ENCODE measurements around the gene USP5. TPM values are rescaled to one million over a fixed set of nuclear protein-coding genes. Genes with fewer than 3 reads are reported as not detected.
"Not testable (repeated sequence)": the region's sequence is repeated elsewhere in the genome, so short reads cannot be mapped to it uniquely, and the experiment has no call there.

USP5 gene
- polyA plus RNA-seq, 1 donor from 2014 or later = 130 TPM

- H3K27ac ChIP-seq (ENCODE audit: low read length); H3K4me2 ChIP-seq (ENCODE audit: low read length); H3K79me2 ChIP-seq (replicated peaks; ENCODE audit: insufficient read depth, low read length); H3K27me3 ChIP-seq (ENCODE audit: insufficient read depth, low read depth, low read length); H3K4me3 ChIP-seq (ENCODE audit: low read length); H3K36me3 ChIP-seq (ENCODE audit: insufficient read depth, low read length); H3F3A ChIP-seq (ENCODE audit: insufficient read depth, low read length, poor library complexity, severe bottlenecking); H3K9me2 ChIP-seq (ENCODE audit: insufficient read depth, low read length); H3K9ac ChIP-seq (ENCODE audit: low read length); H4K20me1 ChIP-seq (ENCODE audit: insufficient read depth); H3K9me3 ChIP-seq (ENCODE audit: low read length); H2AFZ ChIP-seq (ENCODE audit: low read depth, low read length): not testable (repeated sequence)
Measured at GRCh38 chr12:6908141-6908540, 56.2 kb downstream of the USP5 start.

GRCh38 chr12:6909421-6910145 is 57.6 kb downstream of the USP5 start:
- no peaks in the 10 kb centered on the region for H3K9me2 ChIP-seq (ENCODE audit: insufficient read depth, low read length)
- no peaks in the 10 kb centered on the region for H3K36me3 ChIP-seq (ENCODE audit: insufficient read depth, low read length)
- H3K79me2 ChIP-seq (replicated peaks; ENCODE audit: insufficient read depth, low read length) = peaks cover 5% of the 10 kb centered on the region
- H3K4me3 ChIP-seq (ENCODE audit: low read length) = no peak overlapping the region
- H4K20me1 ChIP-seq (ENCODE audit: insufficient read depth) = no peaks in the 10 kb centered on the region
- no peak overlapping the region for H3K4me2 ChIP-seq (ENCODE audit: low read length)
- no peaks in the 10 kb centered on the region for H3K9me3 ChIP-seq (ENCODE audit: low read length)
- H3K9ac ChIP-seq (ENCODE audit: low read length) = no peak overlapping the region
- no peaks in the 10 kb centered on the region for H3K27me3 ChIP-seq (ENCODE audit: insufficient read depth, low read depth, low read length)
- no peak overlapping the region for H2AFZ ChIP-seq (ENCODE audit: low read depth, low read length)
- H3K27ac ChIP-seq (ENCODE audit: low read length) = no peak overlapping the region
- no peaks in the 10 kb centered on the region for H3F3A ChIP-seq (ENCODE audit: insufficient read depth, low read length, poor library complexity, severe bottlenecking)
- TF ChIP-seq, protein P1, sequence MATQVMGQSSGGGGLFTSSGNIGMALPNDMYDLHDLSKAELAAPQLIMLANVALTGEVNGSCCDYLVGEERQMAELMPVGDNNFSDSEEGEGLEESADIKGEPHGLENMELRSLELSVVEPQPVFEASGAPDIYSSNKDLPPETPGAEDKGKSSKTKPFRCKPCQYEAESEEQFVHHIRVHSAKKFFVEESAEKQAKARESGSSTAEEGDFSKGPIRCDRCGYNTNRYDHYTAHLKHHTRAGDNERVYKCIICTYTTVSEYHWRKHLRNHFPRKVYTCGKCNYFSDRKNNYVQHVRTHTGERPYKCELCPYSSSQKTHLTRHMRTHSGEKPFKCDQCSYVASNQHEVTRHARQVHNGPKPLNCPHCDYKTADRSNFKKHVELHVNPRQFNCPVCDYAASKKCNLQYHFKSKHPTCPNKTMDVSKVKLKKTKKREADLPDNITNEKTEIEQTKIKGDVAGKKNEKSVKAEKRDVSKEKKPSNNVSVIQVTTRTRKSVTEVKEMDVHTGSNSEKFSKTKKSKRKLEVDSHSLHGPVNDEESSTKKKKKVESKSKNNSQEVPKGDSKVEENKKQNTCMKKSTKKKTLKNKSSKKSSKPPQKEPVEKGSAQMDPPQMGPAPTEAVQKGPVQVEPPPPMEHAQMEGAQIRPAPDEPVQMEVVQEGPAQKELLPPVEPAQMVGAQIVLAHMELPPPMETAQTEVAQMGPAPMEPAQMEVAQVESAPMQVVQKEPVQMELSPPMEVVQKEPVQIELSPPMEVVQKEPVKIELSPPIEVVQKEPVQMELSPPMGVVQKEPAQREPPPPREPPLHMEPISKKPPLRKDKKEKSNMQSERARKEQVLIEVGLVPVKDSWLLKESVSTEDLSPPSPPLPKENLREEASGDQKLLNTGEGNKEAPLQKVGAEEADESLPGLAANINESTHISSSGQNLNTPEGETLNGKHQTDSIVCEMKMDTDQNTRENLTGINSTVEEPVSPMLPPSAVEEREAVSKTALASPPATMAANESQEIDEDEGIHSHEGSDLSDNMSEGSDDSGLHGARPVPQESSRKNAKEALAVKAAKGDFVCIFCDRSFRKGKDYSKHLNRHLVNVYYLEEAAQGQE (IDR thresholded peaks at IDR 0.05; ENCODE audit: borderline replicate concordance) = no peak
- no peak for TF ChIP-seq MXI1 (conservative IDR thresholded peaks at IDR 0.05; ENCODE audit: poor library complexity, severe bottlenecking)
- no peak for TF ChIP-seq EP300 (conservative IDR thresholded peaks at IDR 0.05; ENCODE audit: poor library complexity, severe bottlenecking)
- no peak for TF ChIP-seq TAF1 (IDR thresholded peaks at IDR 0.05; ENCODE audit: low read depth)
- TF ChIP-seq, protein P2, sequence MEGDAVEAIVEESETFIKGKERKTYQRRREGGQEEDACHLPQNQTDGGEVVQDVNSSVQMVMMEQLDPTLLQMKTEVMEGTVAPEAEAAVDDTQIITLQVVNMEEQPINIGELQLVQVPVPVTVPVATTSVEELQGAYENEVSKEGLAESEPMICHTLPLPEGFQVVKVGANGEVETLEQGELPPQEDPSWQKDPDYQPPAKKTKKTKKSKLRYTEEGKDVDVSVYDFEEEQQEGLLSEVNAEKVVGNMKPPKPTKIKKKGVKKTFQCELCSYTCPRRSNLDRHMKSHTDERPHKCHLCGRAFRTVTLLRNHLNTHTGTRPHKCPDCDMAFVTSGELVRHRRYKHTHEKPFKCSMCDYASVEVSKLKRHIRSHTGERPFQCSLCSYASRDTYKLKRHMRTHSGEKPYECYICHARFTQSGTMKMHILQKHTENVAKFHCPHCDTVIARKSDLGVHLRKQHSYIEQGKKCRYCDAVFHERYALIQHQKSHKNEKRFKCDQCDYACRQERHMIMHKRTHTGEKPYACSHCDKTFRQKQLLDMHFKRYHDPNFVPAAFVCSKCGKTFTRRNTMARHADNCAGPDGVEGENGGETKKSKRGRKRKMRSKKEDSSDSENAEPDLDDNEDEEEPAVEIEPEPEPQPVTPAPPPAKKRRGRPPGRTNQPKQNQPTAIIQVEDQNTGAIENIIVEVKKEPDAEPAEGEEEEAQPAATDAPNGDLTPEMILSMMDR (IDR thresholded peaks at IDR 0.05; ENCODE audit: poor library complexity, severe bottlenecking) = no peak
- no peak for TF ChIP-seq RAD21 (conservative IDR thresholded peaks at IDR 0.05)
- no peak for TF ChIP-seq EZH2 (IDR thresholded peaks at IDR 0.05; ENCODE audit: borderline replicate concordance, insufficient read depth, low read length, poor library complexity, severe bottlenecking)
- no peak for TF ChIP-seq SMC3 (conservative IDR thresholded peaks at IDR 0.05; ENCODE audit: poor library complexity)
- no peak for TF ChIP-seq POLR2AphosphoS5 (IDR thresholded peaks at IDR 0.05)
